GM12878 (cell line): ENCODE measurements around the gene ISL1. TPM values are rescaled to one million over a fixed set of nuclear protein-coding genes. Genes with fewer than 3 reads are reported as not detected.

Experiments
- ATAC-seq: fragments of 200-7000 bp; cut with Tn5 transposase; 3 replicates; pipeline ENCODE4 v1.9.1; 2020; ENCODE audit warnings: mild to moderate bottlenecking, moderate library complexity
- BruUV-seq: library from RNA; stranded (reverse); fragments of 400-500 nt; replicated peaks from 2 replicates; lab custom pipeline; 2021; lab: Mats Ljungman, UMichigan
- CTCF ChIA-PET: fragments of 300-600 bp; sonication (Branson Sonifier 250); formaldehyde crosslinking; extraction: SDS; loops from one replicate; lab custom pipeline; 2021; ENCODE audit warnings: inconsistent platforms; lab: Yijun Ruan, JAX
- POLR2A ChIA-PET: fragments of 350-600 bp; formaldehyde crosslinking; extraction: SDS; loops from one replicate; lab custom pipeline; 2021; ENCODE audit warnings: inconsistent platforms; lab: Charles Lee
- RAD21 ChIA-PET: fragments of 300-600 bp; sonication (Branson Sonifier 250); formaldehyde crosslinking; loops from one replicate; lab custom pipeline; 2023; ENCODE audit warnings: antibody characterized with exemption; ENCODE audit not compliant: unreplicated experiment; lab: Charles Lee
- SMC1A ChIA-PET: fragments of 300-600 bp; sonication (Branson Sonifier 250); formaldehyde crosslinking; loops from one replicate; lab custom pipeline; 2023; ENCODE audit not compliant: unreplicated experiment, uncharacterized antibody; lab: Charles Lee
- DNase-seq: peaks from one replicate; pipeline ENCODE4 v3.0.0-alpha.2; 2011; ENCODE audit warnings: low read depth, low spot score
- FAIRE-seq: peaks from 3 replicates; lab custom pipeline; 2011; peaks lifted over from hg19 to GRCh38; lab: Jason Lieb, UNC
- H2AFZ ChIP-seq: 2 replicates; pipeline ENCODE4 v1.6.0; 2011; ENCODE audit warnings: low read depth, low read length, control low read depth; ENCODE audit not compliant: control insufficient read depth
- H3K27ac ChIP-seq: 2 replicates; pipeline ENCODE4 v1.5.1; 2011; ENCODE audit warnings: control low read depth; ENCODE audit not compliant: control insufficient read depth, insufficient read depth
- H3K27me3 ChIP-seq, 2 experiments: replicated peaks in 1 of 2; 2 replicates each; pipeline versions ENCODE4 v1.6.0 to v1.6.1; 2011; ENCODE audit warnings: low read length in 1 of 2; ENCODE audit not compliant: control insufficient read depth in 2 of 2, insufficient read depth in 2 of 2
- H3K36me3 ChIP-seq, 2 experiments: 2 replicates each; pipeline ENCODE4 v1.5.1; 2011; ENCODE audit warnings: low read length in 1 of 2; ENCODE audit not compliant: control insufficient read depth in 2 of 2, insufficient read depth in 2 of 2
- H3K4me1 ChIP-seq: 2 replicates; pipeline ENCODE4 v1.6.1; 2011; ENCODE audit warnings: mild to moderate bottlenecking, low read length, moderate library complexity, mixed read lengths; ENCODE audit not compliant: control insufficient read depth, insufficient read depth
- H3K4me2 ChIP-seq: 2 replicates; pipeline ENCODE4 v1.6.0; 2011; ENCODE audit warnings: control low read depth; ENCODE audit not compliant: control insufficient read depth, insufficient read depth
- H3K4me3 ChIP-seq: fragments of 200-600 bp; sonication (generic); 2 replicates; pipeline ENCODE4 v1.5.1; 2016
- H3K79me2 ChIP-seq: 2 replicates; pipeline ENCODE4 v1.6.0; 2011; ENCODE audit warnings: low read length; ENCODE audit not compliant: control insufficient read depth, insufficient read depth
- H3K9ac ChIP-seq: 2 replicates; pipeline ENCODE4 v1.8.0; 2011; ENCODE audit warnings: low read length, control low read depth, mixed read lengths; ENCODE audit not compliant: control insufficient read depth, insufficient read depth
- H3K9me3 ChIP-seq: replicated peaks from 3 replicates; pipeline ENCODE4 v1.5.1; 2011; ENCODE audit warnings: mild to moderate bottlenecking, low read length; ENCODE audit not compliant: control insufficient read depth, insufficient read depth
- H4K20me1 ChIP-seq: 2 replicates; pipeline ENCODE4 v1.6.0; 2011; ENCODE audit not compliant: control insufficient read depth, insufficient read depth
- ATF2 ChIP-seq: IDR thresholded peaks from 2 replicates; pipeline ENCODE4 v1.6.1; 2012; ENCODE audit warnings: low read length, inconsistent platforms
- DPF2 ChIP-seq: fragments of 450-650 bp; IDR thresholded peaks from 2 replicates; pipeline ENCODE4 v1.6.1; 2017; ENCODE audit warnings: mild to moderate bottlenecking
- FOXM1 ChIP-seq: IDR thresholded peaks from 2 replicates; pipeline ENCODE4 v1.6.1; 2012; ENCODE audit warnings: low read depth, mild to moderate bottlenecking, inconsistent platforms, low read length, moderate library complexity
- GATAD2B ChIP-seq: fragments of 450-650 bp; conservative IDR thresholded peaks from 2 replicates; pipeline ENCODE4 v1.6.1; 2017; ENCODE audit warnings: low read depth, mild to moderate bottlenecking, moderate library complexity
- HDAC2 ChIP-seq: fragments of 200-600 bp; sonication (generic); IDR thresholded peaks from 2 replicates; pipeline ENCODE4 v1.6.1; 2017
- IRF4 ChIP-seq: IDR thresholded peaks from 2 replicates; pipeline ENCODE4 v1.6.1; 2011; ENCODE audit warnings: low read depth, low read length
- MLLT1 ChIP-seq: fragments of 450-650 bp; IDR thresholded peaks from 2 replicates; pipeline ENCODE4 v1.6.1; 2016; ENCODE audit warnings: mild to moderate bottlenecking
- MXI1 ChIP-seq: fragments of 150-350 bp; IDR thresholded peaks from 2 replicates; pipeline ENCODE4 v1.6.1; 2011; ENCODE audit warnings: low read depth, mild to moderate bottlenecking, inconsistent platforms, low read length, improper control_type of control experiment
- NFIC ChIP-seq: IDR thresholded peaks from 2 replicates; pipeline ENCODE4 v1.6.1; 2012; ENCODE audit warnings: low read depth, mild to moderate bottlenecking, inconsistent platforms, low read length, moderate library complexity
- SREBF2 ChIP-seq: IDR thresholded peaks from 2 replicates; pipeline ENCODE4 v1.6.1; 2012; ENCODE audit warnings: mild to moderate bottlenecking, low read length
- SRF ChIP-seq, 2 experiments: IDR thresholded peaks; 2 replicates each; pipeline ENCODE4 v1.6.1; 2011; ENCODE audit warnings: low read depth in 2 of 2, low read length in 2 of 2, mild to moderate bottlenecking in 1 of 2, moderate library complexity in 1 of 2
- STAT3 ChIP-seq: IDR thresholded peaks from 2 replicates; pipeline ENCODE4 v1.6.1; 2011; ENCODE audit warnings: low read depth, low read length, improper control_type of control experiment
- TBL1XR1 ChIP-seq: IDR thresholded peaks from 2 replicates; pipeline ENCODE4 v1.6.1; 2012; ENCODE audit warnings: low read depth, low read length, improper control_type of control experiment
- TCF7 ChIP-seq: IDR thresholded peaks from 2 replicates; pipeline ENCODE4 v1.6.1; 2014; ENCODE audit warnings: antibody characterized with exemption, borderline replicate concordance
- ZNF622 ChIP-seq: fragments of 450-650 bp; IDR thresholded peaks from 2 replicates; pipeline ENCODE4 v1.6.1; 2017; ENCODE audit warnings: mild to moderate bottlenecking, inconsistent platforms
- WGBS: methylation state at CpG from one replicate; pipeline ENCODE4 v1.1.6; 2016; ENCODE audit warnings: low lambda C conversion rate; ENCODE audit not compliant: insufficient replicate concordance, insufficient coverage; ENCODE audit errors: missing lambda C conversion rate; 5-methylcytosine and 5-hydroxymethylcytosine counted together
- in situ Hi-C: fragments of 300-500 bp; cut with MboI; formaldehyde crosslinking; loops from 9 replicates; pipeline ENCODE4 v1.14.3; 2018; ENCODE audit warnings: mixed read lengths
- intact Hi-C: fragments of 100-400 bp; cut with micrococcal nuclease; formaldehyde crosslinking; loops from one replicate; pipeline ENCODE4 v1.14.2; 2022; ENCODE audit not compliant: unreplicated experiment
- polyA plus RNA-seq, 11 experiments: library from polyadenylated mRNA; depleted of rRNA in 4 of 11; unstranded in 6 of 11; stranded (reverse) in 5 of 11; fragments of >200 nt; fragmentation: Nextera tagmentation in 4 of 11; fragmentation: Illumina TruSeq in 1 of 11; extraction: Ambion mirVana in 4 of 11; extraction: Trizol in 1 of 11; gene quantifications; 1 replicate in 1 of 11; 2 replicates in 10 of 11; pipeline versions ENCODE4 v1.2.1 to v1.2.3, GENCODE V29; 2011 to 2016; ENCODE audit warnings: inconsistent platforms in 2 of 11, missing spikeins in 2 of 11, low read depth in 1 of 11
- total RNA-seq, 4 experiments: library from RNA; depleted of rRNA in 3 of 4; stranded (reverse); fragments of >200 nt in 3 of 4; fragmentation: Illumina TruSeq in 1 of 4; extraction: Trizol in 1 of 4; gene quantifications; 2 replicates each; pipeline versions ENCODE4 v1.2.1 to v1.2.3, GENCODE V29; 2013 to 2021
- TF ChIP-seq, protein P1 (sequence below): fragments of 450-650 bp; IDR thresholded peaks from 2 replicates; pipeline ENCODE4 v1.6.1; 2017; ENCODE audit warnings: borderline replicate concordance

The ISL1 gene
- total and polyA plus RNA-seq, 10 of the 15 experiments (the other 5 are each of a cell fraction or from before 2014, with no cell fraction given): 0.08 TPM; not detected in 9

- ChIA-PET SMC1A (no interaction called here), CTCF (no interaction called here), POLR2A (no interaction called here), RAD21 (no interaction called here)
- H3K4me3 ChIP-seq: no peak overlapping the region
- no peaks in the 10 kb centered on the region for H4K20me1 ChIP-seq
- H3K9me3 ChIP-seq: no peaks in the 10 kb centered on the region
- in situ Hi-C loops (no loop called here), intact Hi-C loops (no loop called here)
- FAIRE-seq (no peak), ATAC-seq (no peak), DNase-seq (no peak)
- no peak overlapping the region for H2AFZ ChIP-seq
- no peak overlapping the region for H3K27ac ChIP-seq
- BruUV-seq: no TSS peak
- H3K27me3 ChIP-seq: no peaks in the 10 kb centered on the region
- no peak overlapping the region for H3K4me2 ChIP-seq
- H3K4me1 ChIP-seq: no peaks in the 10 kb centered on the region
- H3K36me3 ChIP-seq: no peaks in the 10 kb centered on the region
- TF ChIP-seq STAT3: no peak
- TF ChIP-seq ATF2: no peak
- no peak for TF ChIP-seq MXI1
- TF ChIP-seq SRF (IDR thresholded peaks at IDR 0.05; ENCODE audit: low read depth in 2 of 2, low read length in 2 of 2): no peak
- no peak for TF ChIP-seq MLLT1
- TF ChIP-seq DPF2: no peak
- TF ChIP-seq, protein P1, sequence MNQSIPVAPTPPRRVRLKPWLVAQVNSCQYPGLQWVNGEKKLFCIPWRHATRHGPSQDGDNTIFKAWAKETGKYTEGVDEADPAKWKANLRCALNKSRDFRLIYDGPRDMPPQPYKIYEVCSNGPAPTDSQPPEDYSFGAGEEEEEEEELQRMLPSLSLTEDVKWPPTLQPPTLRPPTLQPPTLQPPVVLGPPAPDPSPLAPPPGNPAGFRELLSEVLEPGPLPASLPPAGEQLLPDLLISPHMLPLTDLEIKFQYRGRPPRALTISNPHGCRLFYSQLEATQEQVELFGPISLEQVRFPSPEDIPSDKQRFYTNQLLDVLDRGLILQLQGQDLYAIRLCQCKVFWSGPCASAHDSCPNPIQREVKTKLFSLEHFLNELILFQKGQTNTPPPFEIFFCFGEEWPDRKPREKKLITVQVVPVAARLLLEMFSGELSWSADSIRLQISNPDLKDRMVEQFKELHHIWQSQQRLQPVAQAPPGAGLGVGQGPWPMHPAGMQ: no peak
- no peak for TF ChIP-seq IRF4
- no peak for TF ChIP-seq GATAD2B
- TF ChIP-seq HDAC2: no peak
- TF ChIP-seq NFIC: no peak
- TF ChIP-seq TCF7: no peak
- no peak for TF ChIP-seq FOXM1
- no peak for TF ChIP-seq ZNF622
- no peak for TF ChIP-seq TBL1XR1
- no peak for TF ChIP-seq SREBF2
- H3K9ac ChIP-seq: no peak overlapping the region
- H3K79me2 ChIP-seq: no peaks in the 10 kb centered on the region
- WGBS: 0% methylated on average over 3 of the region's 7 CpGs
Observed at GRCh38 chr5:51411921-51412325, 28.7 kb downstream of the ISL1 start.
